Amygdala (tissue), 56 donors: ENCODE data around the gene CYP21A2.
"Not testable (repeated sequence)": the region's sequence is repeated elsewhere in the genome, so short reads cannot be mapped to it uniquely, and the experiment has no call there.

ENCODE experiments used
- DNase-seq, 56 donors: peaks; one replicate each; lab custom pipeline; 2025; lab: John Stamatoyannopoulos, UW

The CYP21A2 gene

DNA sequence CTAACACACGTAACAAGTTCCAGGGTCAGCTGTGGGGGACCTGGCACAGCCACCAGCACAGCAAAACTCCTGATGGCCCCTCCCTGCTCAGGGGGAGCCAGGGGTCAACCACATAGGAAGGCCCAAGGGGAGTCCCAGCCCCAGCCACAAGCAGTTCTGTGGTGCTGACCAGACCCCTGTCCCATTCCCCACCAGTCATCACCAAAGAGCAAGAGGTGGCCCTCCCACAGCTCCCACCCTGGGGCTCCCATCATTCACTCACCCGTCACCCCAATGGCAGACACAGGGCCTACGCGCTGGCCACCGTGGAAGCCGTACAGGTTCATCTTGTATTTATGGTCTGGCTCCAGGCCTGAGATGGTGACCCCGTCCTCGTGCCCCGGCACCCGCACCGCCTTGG lies 11.5 kb downstream of the CYP21A2 start:
- DNase-seq: not testable (repeated sequence)

GRCh38 chr6:32050562-32050961 lies 12.3 kb downstream of the CYP21A2 start:
- no peak for DNase-seq

DNA sequence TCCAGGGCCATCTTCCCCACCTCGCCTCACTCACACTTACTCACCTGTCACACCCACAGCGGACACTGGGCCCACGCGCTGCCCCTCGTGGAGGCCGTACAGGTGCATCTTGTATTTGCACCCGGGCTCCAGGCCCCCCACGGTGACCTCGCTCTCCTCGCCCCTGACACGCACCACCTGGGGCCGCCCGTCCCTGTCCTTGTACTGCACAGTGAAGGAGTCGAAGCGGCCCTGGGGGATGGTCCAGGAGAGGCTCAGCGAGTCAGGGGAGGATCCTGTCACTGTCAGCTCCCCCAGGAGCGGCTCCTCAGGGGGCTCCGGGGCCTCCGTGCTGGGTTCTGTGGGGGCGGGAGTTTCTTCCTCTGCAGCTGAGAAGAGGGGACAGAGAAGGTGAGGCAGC lies 14.4 kb downstream of the CYP21A2 start:
- not testable (repeated sequence) for DNase-seq

GRCh38 chr6:32053314-32053713 lies 15.1 kb downstream of the CYP21A2 start:
- not testable (repeated sequence) for DNase-seq

GRCh38 chr6:32055756-32056155 lies 17.5 kb downstream of the CYP21A2 start:
- not testable (repeated sequence) for DNase-seq

- DNase-seq: no peak
These were observed 18.0 kb downstream of the CYP21A2 start for GRCh38 chr6:32056254-32056653.

DNA sequence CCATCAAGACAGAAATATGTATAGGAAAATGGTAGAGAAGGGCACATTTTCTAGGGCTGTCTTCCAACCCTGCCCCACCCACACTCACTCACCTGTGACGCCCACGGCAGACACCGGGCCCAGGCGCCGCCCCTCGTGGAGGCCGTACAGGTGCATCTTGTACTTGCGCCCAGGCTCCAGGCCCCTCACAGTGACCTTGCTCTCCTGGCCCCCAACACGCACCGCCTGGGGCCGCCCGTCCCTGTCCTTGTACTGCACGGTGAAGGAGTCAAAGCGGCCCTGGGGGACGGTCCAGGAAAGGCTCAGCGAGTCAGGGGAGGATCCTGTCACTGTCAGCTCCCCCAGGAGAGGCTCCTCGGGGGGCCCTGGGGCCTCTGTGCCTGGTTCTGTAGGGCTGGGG lies 19.8 kb downstream of the CYP21A2 start:
- DNase-seq: no peak

DNA sequence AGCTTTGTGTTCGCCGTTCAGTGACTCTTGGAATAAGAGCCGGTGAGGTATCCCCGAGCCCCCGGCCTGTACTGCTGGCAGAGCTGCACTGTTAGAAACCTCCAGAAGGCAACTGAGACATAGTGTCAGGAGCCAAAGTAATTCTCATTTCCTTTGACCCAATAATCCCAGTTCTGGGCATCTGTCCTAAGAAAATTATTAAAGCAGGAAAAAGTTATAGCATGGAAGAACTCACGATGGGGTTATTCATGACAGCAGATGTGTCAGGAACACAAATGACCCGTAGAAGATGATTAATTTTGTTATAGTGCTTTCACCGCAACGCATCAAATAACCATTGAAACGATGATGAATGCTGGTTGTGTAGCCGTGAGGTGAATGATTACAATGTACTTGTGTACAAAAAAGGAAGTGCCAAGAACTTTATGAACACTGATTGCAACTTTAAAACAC lies 20.3 kb downstream of the CYP21A2 start:
- peak in 1 of 56 donors; percentile 8 for DNase-seq

DNA sequence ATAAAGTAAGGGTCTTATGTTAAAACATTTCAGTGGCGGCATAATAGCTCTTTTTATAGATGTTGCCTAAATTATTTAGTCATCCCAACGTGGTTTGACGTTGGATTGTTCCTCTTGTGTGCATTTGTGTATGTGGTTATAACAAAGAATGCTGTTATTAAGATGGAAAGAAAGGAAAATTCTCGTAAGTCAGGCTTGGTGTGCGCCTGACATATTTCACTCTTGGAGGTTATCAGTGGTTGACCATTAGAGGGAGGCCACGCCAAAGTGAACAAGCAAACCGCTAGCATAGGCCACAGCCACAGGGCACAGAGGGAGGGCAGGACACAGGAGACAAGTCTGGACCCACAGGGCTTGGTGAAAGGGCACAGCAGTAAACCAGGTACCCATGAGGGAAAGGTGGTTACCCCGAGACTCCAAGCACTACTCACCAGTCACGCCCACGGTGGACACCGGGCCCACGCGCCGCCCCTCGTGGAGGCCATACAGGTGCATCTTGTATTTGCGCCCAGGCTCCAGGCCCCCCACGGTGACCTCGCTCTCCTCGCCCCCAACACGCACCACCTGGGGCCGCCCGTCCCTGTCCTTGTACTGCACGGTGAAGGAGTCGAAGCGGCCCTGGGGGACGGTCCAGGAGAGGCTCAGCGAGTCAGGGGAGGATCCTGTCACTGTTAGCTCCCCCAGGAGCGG lies 22.9 kb downstream of the CYP21A2 start:
- no peak for DNase-seq

DNA sequence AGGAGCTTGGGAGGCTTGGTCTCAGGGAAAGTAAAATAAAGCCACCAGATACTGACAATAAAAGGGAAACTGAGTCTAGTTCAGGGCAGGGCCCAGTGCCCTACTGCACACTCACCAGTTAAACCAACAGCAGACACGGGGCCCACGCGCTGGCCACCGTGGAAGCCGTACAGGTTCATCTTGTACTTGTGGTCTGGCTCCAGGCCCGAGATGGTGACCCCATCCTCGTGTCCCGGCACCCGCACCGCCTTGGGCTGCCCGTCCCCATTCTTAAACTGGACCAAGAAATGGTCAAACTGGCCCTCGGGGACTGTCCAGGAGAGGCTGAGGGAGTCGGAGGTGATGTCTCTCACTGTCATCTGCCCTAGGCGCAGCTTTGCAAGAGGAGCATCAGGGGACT lies 26.5 kb downstream of the CYP21A2 start:
- no peak for DNase-seq

DNA sequence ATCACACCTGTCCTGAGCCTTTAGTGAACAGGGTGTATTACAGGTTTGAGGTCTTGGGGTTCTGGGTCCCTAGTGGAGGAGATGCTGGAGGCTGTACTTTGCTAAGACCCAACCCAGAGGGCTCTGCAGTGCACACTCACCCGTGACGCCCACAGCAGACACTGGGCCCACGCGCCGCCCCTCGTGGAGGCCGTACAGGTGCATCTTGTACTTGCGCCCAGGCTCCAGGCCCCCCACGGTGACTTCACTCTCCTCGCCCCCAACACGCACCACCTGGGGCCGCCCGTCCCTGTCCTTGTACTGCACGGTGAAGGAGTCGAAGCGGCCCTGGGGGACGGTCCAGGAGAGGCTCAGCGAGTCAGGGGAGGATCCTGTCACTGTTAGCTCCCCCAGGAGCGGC lies 29.3 kb downstream of the CYP21A2 start:
- not testable (repeated sequence) for DNase-seq

- DNase-seq: not testable (repeated sequence)
These were observed 30.1 kb downstream of the CYP21A2 start for GRCh38 chr6:32068315-32068714.

GRCh38 chr6:32068867-32069266 lies 30.7 kb downstream of the CYP21A2 start:
- DNase-seq: no peak

GRCh38 chr6:32069460-32069859 lies 31.2 kb downstream of the CYP21A2 start:
- DNase-seq: no peak

DNA sequence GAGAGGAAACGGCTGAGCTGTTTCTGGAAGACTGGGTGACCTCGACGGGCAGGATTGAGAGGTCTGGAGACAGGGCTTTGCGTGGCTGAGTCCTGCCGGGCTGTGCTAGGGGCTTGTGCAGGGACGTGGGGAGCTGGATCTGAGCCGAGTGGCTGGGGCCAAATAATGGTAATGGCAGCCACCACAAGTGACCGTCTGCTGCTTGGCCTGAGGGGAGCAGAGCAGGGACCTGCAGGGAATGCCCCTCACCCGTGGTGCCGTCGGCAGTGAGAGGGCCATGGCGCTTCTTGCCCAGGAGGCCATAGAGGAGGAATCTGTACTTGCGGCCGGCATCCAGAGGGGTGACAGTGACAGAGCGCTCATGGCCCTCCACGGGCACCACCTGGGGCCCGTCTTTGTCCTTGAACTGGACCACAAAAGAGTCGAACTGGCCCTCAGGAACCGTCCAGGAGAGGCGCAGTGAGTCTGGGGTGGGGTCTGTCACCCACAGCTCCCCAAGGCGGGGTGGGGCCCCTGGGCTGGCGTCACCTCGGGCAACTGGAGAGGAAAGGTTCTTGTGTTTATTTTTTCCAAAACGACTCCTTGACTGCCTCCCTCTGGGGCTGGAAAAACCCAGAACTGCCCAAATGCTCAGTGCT lies 31.8 kb downstream of the CYP21A2 start:
- no peak for DNase-seq

DNA sequence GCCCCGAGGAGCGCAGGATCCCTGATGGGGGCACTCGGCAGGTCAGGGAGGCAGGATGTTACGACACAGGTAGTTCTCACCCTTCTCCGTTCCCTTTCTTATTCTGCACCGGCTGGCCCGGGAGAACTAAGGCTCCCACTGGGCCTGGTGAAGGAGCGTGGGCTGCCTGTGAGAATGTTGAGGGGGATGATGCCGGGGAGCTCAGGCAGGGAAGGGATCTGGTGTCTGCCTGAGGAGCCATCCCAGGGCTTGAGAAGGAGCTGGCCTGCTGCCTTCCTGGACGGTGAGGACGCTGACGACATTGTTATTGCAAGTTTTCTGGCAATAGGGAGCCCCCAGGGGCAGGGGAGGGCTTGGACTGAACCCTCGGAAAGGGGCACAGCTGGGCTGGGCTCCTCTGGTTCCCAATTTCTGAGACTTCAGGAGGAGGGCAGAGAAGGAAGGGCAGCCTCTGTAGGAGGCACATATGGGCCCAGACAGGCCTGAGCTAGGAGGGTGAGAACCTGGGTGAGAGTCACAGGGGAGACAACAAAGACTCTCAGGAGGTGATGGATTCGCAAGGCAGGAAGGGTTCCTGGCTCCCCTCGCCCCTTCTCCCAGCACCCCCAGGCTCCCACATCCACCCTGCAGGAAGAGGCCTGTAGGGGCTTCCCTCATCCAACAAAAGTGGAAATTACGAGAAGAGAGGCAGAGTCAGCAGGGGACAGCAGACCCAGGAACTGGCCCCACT lies 32.8 kb downstream of the CYP21A2 start:
- no peak for DNase-seq

DNA sequence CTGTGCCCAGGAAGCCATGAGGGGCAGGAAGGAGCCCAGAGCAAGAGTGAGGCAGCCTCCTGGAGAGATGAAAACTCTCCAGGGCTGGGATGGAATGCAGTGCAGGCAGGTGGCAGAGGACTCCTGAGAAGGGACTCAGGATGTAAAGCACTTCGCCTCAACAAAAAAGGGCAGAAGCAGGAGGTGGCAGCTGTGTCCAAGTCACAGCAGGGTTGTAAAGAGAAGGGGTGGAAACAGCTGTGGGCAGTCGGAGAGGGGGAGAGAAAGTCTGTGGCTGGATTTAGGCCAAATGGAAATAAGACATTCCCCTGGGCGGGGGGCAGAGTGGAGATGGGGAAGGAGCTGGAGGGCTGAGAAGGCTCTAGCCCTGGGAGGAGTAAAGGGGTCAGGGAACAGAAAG lies 34.9 kb downstream of the CYP21A2 start:
- no peak for DNase-seq

- no peak for DNase-seq
These were observed 35.4 kb downstream of the CYP21A2 start for GRCh38 chr6:32073613-32074012.

DNA sequence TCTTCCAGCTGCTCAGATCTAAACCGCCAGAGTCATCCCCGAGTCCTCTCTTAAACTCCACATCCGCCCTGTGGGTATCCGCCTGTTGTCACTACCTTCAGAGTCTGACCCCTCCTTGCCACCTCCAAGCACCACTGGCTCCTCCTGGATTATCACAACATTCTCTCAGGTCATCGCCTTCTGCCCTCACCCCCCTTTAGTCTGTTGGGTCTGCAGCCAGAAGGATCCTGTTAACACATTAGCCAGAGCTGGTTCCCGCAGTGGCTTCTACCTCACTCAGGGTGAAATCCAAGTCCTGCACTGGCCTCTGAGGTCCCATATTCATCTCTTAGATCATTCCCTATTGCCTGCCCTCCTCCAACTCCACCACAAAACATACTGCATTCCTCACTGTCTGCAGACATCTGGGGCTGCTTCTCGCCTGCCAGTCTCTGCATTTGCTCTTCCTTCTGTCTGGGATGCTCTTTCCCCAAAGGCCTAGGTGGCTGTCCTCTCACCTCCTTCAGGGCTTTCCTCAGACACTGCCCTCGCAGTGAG lies 36.8 kb downstream of the CYP21A2 start:
- no peak for DNase-seq

DNA sequence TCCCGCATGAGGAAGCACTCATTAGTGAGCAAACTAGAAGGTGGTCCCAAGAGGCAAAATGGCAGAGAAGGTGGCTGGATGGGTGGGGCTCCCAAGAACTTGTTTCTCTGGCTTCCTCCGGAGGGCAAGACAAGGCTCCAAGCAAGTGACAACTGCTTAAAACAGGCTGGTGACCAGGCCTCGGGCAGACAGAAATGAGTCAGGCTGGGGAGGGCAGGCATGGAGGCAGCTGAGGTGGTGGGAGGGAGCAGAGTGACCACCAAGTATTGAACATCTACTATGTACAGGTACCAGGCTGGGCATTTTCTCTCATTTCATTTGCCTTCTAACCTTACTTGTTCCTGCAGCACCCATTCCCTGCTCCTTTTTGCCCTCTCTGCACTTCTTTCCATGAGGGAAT lies 37.6 kb downstream of the CYP21A2 start:
- DNase-seq: no peak

GRCh38 chr6:32076321-32076809 lies 38.1 kb downstream of the CYP21A2 start:
- no peak for DNase-seq
